ENCODE measurements around the gene PTGS1.
"Not testable (repeated sequence)": the region's sequence is repeated elsewhere in the genome, so short reads cannot be mapped to it uniquely, and the experiment has no call there.

Gene PTGS1

DNA sequence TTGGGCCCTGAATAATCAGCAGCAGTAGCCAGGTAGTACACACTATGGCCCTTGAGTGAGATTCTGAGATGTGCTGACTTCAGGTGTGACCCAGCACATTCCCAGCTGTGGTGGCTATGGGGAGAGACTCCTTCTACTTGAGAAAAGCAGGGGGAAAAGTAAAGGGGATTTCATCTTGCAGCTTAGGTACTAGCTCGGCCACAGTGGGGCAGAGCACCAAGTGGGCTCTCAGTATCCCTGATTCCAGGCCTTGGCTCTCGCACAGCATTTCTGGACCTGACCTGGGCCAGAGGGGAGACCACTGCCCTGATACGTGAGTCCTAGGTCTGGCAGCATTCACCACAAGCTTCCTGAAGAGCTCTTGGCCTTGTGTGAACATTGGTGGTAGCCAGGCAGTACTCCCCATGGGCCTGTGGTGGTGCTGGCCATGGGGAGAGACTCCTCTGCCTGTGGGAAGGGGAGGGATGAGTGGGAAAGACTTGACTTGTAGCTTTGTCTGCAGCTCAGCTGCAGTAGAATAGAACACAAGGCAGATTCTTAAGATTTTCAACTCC lies 27.6 kb downstream of the PTGS1 start:
- no peak for DNase-seq (ENCODE audit: low read depth)

GRCh38 chr9:122401896-122402295 lies 31.1 kb downstream of the PTGS1 start:
- DNase-seq (ENCODE audit: low read depth), result no peak

DNA sequence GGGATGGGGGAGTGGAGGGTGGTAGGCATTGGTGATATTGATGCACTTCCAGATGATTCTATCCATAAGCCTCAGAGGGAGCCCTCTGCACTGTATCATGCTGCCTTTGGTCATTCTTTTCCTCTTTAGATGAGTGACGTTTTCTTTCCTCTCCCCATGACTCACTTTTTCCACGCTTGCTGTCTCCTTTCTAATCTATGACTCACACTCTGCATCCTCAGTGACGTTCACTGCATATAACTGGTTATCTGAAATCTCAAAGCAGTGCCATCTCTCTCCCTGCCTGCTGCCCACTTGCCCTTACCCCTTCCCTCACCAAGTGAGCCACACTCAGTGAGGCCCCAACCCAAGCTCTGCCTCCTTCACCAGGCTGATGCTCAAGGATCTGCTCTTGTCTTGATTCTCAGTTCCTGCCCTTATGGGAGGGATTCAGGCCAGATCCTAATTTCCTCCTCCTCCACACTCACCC lies 31.6 kb downstream of the PTGS1 start:
- no peak for DNase-seq (ENCODE audit: low read depth)

DNA sequence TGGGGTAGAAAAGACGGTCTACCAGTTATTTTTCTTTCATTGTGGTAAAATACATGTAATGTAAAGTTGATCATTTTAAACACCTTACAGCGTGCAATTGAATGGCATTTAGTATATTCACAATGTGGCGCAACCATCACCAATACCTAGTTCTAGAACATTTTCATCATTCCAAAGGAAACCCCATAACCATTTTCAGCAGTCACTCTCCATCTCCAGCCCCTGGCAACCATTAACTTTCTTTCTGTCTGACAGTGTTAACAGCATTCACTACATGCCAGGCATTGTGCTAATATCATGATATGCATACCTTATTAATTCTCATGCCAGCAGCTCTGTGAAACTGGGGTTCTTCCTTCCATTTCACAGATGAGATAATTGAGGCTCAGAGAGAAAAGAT lies 32.0 kb downstream of the PTGS1 start:
- DNase-seq (ENCODE audit: low read depth), result no peak

GRCh38 chr9:122403381-122404000 lies 32.7 kb downstream of the PTGS1 start:
- no peak for DNase-seq (ENCODE audit: low read depth)

DNA sequence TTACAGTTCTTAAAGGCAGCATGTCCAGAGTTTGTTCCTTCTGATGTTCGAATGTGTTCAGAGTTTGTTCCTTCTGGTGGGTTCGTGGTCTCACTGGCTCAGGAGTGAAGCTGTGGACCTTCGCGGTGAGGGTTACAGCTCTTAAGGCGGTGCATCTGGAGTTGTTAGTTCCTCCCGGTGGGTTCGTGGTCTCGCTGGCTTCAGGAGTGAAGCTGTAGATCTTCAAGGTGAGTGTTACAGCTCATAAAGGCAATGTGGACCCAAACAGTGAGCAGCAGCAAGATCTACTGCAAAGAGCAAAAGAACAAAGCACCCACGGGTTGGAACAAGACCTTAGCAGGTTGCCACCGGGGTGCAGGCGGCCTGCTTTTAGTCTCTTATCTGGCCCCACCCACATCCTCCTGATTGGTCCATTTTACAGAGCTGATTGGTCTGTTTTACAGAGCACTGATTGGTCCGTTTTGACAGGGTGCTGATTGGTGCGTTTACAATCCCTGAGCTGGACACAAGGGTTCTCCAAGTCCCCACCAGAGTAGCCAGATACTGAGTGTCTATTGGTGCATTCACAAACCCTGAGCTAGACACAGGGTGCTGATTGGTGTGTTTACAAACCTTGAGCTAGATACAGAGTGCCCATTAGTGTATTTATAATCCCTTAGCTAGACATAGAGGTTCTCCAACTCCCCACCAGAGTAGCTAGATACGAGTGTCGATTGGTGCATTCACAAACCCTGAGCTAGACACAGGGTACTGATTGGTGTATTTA lies 34.7 kb downstream of the PTGS1 start:
- DNase-seq (ENCODE audit: low read depth), result not testable (repeated sequence)

GRCh38 chr9:122406070-122406890 lies 35.5 kb downstream of the PTGS1 start:
- no peak for DNase-seq (ENCODE audit: low read depth)

- DNase-seq (ENCODE audit: low read depth), result not testable (repeated sequence)
Measured at GRCh38 chr9:122414108-122414507, 43.3 kb downstream of the PTGS1 start.

GRCh38 chr9:122418016-122418415 lies 47.2 kb downstream of the PTGS1 start:
- no peak for DNase-seq (ENCODE audit: low read depth)

- DNase-seq (ENCODE audit: low read depth), result no peak
Measured at GRCh38 chr9:122420315-122420714, 49.5 kb downstream of the PTGS1 start.

GRCh38 chr9:122425087-122425486 lies 54.3 kb downstream of the PTGS1 start:
- no peak for DNase-seq (ENCODE audit: low read depth)

DNA sequence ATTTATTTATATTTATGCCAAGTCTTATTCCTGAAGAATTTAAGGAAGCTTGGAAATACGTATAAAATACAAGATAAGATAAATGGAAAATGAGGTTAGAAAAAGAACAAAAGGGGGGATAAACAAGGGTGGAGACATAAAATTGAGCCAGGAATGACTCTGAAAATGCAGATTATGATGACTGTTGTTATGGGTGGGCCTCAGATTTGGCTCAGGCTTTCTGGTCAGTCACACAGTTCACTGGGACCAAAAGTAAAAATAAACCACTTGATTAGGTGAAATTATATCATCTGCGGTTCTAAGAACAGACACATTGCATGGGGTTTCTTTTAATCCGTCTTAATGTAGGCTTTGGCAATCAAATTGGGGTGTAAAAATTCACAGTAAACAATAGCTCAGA lies 55.9 kb downstream of the PTGS1 start:
- DNase-seq (ENCODE audit: low read depth), result no peak

DNA sequence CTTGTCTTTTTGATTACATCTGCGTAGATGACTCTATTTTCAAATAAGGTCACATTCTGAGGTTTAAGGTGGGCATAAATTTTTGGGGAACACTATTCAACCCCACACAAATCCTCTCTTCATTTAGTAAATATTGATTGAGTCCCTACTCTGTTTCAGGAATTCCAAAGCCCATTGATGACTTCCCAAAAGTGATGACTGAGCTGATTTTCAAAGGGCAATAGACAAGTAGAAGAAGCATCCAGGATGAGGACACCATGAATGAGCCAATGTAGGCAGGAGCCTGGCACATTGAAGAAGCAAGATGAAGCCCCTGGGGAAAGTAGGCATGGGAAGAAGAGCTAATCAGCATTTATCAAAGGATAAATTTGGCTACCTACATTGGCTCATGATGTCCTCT lies 71.7 kb downstream of the PTGS1 start:
- no peak for DNase-seq (ENCODE audit: low read depth)

GRCh38 chr9:122444041-122444733 lies 73.4 kb downstream of the PTGS1 start:
- no peak for DNase-seq (ENCODE audit: low read depth)
